A673 (cell line): Measurements from ENCODE around the gene METTL1.

Experiments used
- EZH2 ChIP-seq: fragments of 200-600 bp; sonication (generic); IDR thresholded peaks from 2 replicates; pipeline ENCODE4 v1.6.1; 2017; ENCODE audit warnings: borderline replicate concordance, low read depth, mild to moderate bottlenecking, mixed read lengths, antibody characterized with exemption, low read length; ENCODE audit not compliant: poor library complexity, severe bottlenecking
- TF ChIP-seq, protein P1 (sequence below): fragments of 300-800, 200-600 bp; sonication (generic); conservative IDR thresholded peaks from 2 replicates; pipeline ENCODE4 v1.5.1; 2017; ENCODE audit warnings: low read depth, mild to moderate bottlenecking, antibody characterized with exemption, low read length, moderate library complexity, mixed read lengths

DNA sequence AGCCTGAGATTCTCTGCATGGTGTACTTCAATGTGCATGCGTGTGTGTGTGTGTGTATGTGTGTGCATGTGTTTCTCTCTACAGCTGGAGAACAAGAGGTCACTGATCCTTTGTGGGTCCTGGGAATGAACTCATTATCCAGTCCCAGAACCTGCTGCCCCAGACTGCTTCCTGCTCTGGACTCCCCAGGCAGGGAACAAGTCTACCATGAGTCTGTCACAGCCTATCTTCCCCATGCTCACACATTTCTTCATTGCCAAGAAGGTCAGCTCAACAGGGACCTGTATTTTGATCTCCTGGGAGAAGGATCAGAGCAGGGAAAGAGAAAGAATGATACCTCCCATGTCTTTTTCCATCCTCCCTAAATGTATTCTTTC is 30.5 kb downstream of the METTL1 start:
- TF ChIP-seq, protein P1, sequence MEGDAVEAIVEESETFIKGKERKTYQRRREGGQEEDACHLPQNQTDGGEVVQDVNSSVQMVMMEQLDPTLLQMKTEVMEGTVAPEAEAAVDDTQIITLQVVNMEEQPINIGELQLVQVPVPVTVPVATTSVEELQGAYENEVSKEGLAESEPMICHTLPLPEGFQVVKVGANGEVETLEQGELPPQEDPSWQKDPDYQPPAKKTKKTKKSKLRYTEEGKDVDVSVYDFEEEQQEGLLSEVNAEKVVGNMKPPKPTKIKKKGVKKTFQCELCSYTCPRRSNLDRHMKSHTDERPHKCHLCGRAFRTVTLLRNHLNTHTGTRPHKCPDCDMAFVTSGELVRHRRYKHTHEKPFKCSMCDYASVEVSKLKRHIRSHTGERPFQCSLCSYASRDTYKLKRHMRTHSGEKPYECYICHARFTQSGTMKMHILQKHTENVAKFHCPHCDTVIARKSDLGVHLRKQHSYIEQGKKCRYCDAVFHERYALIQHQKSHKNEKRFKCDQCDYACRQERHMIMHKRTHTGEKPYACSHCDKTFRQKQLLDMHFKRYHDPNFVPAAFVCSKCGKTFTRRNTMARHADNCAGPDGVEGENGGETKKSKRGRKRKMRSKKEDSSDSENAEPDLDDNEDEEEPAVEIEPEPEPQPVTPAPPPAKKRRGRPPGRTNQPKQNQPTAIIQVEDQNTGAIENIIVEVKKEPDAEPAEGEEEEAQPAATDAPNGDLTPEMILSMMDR, result no peak
- no peak for TF ChIP-seq EZH2
